Suprapubic skin (tissue), 4 donors: ENCODE measurements around the gene COPS4.

Source experiments
- CTCF ChIP-seq, 2 donors: fragments of 200-600 bp in 1 of 2; fragments of 450-650 bp in 1 of 2; sonication (generic) in 1 of 2; IDR thresholded peaks; one replicate each; pipeline ENCODE4 v1.5.1; 2016 to 2019; ENCODE audit warnings: antibody characterized with exemption in 2 of 2, mild to moderate bottlenecking in 1 of 2, moderate library complexity in 1 of 2
- POLR2A ChIP-seq, 2 donors: fragments of 450-650 bp; IDR thresholded peaks; one replicate each; pipeline ENCODE4 v1.6.1; 2017; ENCODE audit warnings: antibody characterized with exemption in 2 of 2, mild to moderate bottlenecking in 2 of 2, moderate library complexity in 2 of 2
- POLR2AphosphoS5 ChIP-seq, 3 donors: sonication (generic); formaldehyde crosslinking; IDR thresholded peaks; one replicate each; pipeline ENCODE4 v1.6.1; 2017; ENCODE audit warnings: antibody characterized with exemption in 3 of 3

- no peak for TF ChIP-seq CTCF (IDR thresholded peaks at IDR 0.05)
- no peak for TF ChIP-seq POLR2AphosphoS5 (IDR thresholded peaks at IDR 0.05)
- TF ChIP-seq POLR2A (IDR thresholded peaks at IDR 0.05), result no peak
Measured at GRCh38 chr4:83054928-83055327, 19.9 kb downstream of the COPS4 start.
